Occipital lobe (tissue), 2 donors: ENCODE measurements around the gene RANGAP1. TPM values are rescaled to one million over a fixed set of nuclear protein-coding genes. Genes with fewer than 3 reads are reported as not detected.
"Not testable (repeated sequence)": the region's sequence is repeated elsewhere in the genome, so short reads cannot be mapped to it uniquely, and the experiment has no call there.

Experiments used
- DNase-seq: peaks from one replicate; lab custom pipeline; 2025; lab: John Stamatoyannopoulos, UW
- total RNA-seq: library from RNA; depleted of rRNA; stranded (reverse); fragments of >200 nt; gene quantifications from one replicate; pipeline ENCODE4 v1.2.3, GENCODE V29; 2014

RANGAP1 gene
- total RNA-seq, 1 donor from 2014 or later, result 28.7 TPM

DNA sequence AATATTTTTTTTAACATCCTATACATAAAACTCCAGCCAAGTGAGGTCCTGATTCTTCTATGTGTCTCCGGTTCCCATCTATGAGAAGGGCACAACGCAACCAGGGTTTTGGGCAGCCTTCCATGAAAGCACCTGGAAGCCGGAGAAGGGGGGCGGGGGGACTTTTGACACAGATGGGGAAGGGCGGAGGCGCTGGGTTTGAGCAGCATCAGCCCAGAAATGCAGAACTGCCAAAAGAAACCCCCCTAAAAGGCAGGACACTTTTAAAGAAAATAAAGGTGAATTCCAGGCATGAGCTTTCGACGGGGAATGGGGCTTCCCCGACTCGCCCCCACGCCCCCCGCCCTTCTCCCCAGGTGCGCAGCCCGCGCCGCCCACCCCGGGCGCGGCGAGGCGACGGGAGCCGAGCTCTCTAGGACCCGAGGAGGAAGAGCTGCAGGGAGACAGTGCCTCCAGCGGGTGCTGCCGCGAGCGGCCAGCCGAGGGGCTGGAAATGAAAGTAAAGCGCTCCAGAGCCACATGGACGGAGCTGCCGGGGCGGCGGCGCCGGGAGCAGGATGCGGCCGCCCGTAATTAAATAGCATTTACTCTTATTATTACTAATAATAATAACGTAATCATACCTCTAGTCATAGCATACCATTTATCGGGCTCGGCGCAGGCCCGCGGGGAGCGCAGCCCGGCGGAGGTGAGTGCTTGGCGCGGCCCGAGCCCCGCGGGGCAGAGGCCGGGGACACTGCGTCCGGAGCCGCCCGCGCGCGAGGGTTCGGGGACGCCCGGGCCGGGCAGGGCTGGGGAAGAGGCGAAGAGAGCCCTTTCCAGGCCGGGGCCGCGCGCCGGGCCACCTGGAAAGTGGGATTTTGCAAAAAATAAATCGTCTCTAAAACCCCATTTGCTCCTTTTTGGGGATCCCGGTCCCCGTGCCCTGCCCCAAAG is 15.4 kb upstream of the RANGAP1 start, which contains the start of gene ZC3H7B:
Gene ZC3H7B, plus strand, starts transcription at position 441 of the 936 bp plus-strand sequence. CDS start 19,136 bp downstream, outside the sequence.
- DNase-seq, result peak; percentile 73

- no peak for DNase-seq
Measured at GRCh38 chr22:41300661-41301060, 14.7 kb upstream of the RANGAP1 start.

DNA sequence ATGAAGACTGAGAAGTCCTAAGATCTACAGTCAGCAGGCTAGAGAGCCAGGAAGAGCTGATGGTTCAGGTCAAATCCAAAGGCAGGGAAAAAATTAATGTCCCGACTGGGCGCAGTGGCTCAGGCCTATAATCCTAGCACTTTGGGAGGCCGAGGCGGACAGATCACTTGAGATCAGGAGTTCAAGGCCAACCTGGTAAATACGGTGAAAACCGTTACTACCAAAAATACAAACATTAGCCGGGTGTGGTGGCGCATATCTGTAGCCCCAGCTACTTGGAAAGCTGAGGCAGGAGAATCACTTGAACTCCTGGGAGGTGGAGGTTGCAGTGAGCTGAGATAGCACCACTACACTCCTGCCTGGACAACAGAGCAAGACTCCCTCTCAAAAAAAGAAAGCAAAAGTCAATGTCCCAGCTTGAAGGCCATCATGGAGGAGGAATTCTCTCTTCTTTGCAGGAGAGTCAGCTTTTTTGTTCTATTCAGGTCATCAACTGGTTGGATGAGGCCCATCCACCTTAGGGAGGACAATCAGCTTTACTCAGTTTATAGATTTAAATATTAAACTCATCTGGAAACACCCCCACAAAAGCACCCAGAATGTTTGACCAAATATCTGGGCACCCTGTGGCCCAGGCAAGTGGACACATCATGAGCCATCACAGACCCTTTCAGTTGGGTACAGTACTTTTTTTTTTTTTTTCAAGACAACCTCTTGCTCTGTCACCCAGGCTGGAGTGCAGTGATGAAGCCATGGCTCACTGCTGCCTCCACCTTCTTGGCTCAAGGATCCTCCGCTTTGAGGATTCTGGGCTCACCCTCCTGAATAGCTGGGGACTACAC is 11.1 kb upstream of the RANGAP1 start:
- no peak for DNase-seq

GRCh38 chr22:41294816-41295215 is 8.8 kb upstream of the RANGAP1 start:
- not testable (repeated sequence) for DNase-seq

DNA sequence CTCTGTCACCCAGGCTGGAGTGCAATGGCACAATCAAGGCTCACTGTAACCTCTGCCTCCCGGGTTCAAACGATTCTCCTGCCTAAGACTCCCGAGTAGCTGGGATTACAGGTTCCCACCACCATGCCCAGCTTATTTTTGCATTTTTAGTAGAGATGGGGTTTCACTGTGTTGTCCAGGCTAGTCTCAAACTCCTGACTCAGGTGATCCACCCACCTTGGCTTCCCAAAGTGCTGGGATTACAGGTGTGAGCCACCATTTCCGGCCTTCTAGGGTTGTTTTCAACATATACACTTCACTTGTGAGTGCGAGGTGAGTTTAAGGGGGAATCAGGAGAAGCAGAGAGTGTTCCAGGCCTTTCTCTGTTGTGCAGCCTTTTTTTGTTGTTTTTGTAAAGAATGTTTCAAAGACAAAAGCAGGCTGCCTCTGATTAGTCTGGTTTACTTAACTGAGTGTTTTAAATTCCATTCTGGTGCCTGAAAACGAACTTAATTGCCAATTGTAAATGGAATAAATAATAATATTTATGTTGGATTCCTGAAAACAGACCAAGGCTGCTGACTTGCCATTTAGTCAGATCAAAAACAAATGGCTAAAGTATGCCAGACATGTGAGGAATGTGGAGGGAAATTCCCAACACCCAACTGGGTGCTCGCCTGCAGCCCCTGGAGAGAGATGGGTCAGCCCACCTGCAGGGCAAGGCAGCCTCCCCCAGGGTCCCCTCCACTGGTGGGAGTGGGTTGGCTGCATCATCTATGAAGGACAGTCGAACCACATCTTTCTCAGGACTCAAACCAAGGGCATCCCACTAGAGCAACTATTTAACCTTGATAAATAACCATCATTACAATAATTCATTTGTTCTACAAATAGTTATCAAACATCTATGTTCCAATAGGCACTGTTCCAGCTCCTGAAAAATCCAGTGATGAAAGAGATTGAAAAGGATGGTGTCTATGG is 4.6 kb upstream of the RANGAP1 start:
- DNase-seq, result no peak

DNA sequence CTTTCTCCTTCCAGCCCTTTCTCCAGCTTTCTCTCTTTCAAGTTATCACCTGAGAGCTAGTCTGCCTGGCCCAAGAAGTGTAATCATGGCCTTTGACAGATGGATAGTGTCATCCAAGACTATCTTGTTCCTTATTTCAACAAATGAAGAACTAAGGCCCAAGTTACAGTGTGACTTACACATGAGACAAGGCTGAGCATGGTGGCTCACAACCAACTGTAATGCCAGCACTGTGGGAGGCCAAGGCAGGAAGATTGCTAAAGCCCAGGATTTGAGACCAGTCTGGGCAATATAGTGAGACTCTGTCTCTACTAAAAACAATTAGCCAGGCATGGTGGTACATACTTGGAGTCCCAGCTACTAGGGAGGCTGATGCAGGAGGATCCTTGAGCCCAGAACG is 3.7 kb upstream of the RANGAP1 start:
- no peak for DNase-seq

GRCh38 chr22:41288245-41288946 is 2.4 kb upstream of the RANGAP1 start:
- DNase-seq, result no peak

- no peak for DNase-seq
Measured at GRCh38 chr22:41286639-41287091, 678 bp upstream of the RANGAP1 start.

GRCh38 chr22:41285441-41285819 is 557 bp downstream of the RANGAP1 start:
- peak; percentile 53 for DNase-seq

GRCh38 chr22:41284465-41284864 is 1.5 kb downstream of the RANGAP1 start:
- DNase-seq, result no peak

DNA sequence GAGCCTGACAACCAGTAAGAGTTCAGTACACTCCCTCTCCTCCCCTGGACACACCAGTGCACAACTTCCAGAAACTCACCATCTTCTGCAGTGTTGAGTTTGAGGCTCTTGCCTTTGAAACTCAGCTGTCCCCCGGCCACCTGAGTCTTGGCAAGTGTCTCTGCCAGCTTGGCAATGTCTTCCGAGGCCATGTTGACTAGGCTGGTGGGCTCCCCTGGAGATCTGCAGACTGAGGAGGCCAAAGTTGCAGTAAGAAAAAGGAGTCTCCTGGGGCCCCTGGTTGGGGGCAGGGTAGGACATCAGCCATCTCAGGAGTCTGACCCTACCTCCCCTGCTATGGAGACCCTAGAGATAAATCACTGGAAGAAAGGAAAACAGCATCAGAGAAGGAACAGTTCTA is 5.1 kb downstream of the RANGAP1 start:
- no peak for DNase-seq

DNA sequence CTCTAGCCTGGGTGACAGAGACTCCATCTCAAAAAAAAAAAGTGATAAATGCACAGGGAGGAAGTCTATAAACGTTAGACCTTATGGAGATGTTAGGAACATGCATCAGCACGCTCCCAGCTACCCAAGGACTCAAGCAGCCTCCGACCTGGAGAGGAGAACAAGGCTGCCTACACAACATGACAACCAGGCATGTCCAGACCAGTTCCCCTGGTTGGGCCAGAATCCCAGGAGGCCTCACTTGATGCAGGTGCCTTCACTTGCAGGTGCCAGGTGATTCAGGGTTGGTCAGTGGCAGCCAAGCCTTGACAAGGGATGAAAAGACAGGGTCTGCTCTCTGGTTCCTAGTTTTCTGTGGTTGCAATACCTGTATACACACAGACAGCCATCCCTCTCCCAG is 5.9 kb downstream of the RANGAP1 start:
- DNase-seq, result no peak

GRCh38 chr22:41274856-41275255 is 11.1 kb downstream of the RANGAP1 start:
- peak; percentile 33 for DNase-seq

DNA sequence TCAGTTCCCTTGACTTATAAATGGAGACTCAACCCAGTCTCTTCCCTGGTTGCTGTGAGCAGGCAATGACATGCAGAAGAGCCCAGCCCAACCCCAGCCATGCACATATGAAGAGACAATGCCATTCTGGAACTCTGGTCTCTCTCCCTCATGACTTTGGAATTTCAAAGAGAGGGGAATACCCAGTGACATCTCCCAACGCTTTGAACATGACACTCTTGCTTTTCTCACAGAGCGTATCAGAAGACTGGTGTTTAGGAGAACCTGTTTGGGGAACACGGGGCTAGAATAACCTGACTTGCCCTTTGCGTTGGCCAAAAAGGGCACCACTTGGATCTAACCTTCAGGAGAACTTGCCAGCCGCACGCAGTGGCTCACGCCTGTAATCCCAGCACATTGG is 12.9 kb downstream of the RANGAP1 start:
- no peak for DNase-seq

DNA sequence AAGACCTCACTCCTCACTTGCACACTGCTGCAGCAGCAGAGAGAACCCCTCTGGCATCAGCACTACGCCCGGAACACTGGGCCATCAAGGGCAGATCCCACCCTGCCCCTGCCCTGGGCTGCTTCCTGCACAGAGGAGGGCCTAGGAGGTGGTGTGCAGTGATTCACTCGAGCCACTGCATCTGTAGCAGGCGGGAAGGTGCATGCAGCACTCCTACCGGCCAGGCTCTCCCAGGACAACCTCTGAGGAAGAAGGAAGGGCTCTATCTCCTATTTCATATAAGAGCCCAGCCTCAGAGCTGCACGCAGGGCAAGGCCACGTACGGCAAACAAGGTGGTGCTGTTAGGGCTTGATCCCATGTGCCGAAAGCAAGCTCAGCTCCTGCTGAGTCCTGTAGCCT is 14.2 kb downstream of the RANGAP1 start:
- no peak for DNase-seq

GRCh38 chr22:41267958-41268357 is 18.0 kb downstream of the RANGAP1 start:
- DNase-seq, result no peak

GRCh38 chr22:41264408-41264941 is 21.5 kb downstream of the RANGAP1 start:
- peak; percentile 81 for DNase-seq

DNA sequence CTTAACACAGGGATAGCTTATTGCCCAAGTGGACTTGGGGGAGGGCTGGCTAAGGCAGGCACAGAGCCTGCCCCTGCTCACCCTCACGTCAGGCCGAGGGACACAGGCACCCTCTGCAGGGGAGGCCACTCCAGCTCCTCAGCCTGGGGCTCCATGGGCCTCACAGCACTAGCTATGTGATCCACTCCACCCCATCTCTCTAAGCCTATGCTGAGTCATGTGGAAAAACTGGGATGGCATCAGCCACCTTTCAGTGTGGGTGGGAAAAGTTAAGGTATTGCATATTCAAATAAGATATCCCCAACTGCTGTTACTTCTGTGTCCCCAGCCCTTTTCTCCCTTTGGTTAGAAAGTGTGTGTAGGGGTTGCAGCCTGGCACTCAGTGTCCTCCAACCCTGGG is 22.3 kb downstream of the RANGAP1 start:
- no peak for DNase-seq

DNA sequence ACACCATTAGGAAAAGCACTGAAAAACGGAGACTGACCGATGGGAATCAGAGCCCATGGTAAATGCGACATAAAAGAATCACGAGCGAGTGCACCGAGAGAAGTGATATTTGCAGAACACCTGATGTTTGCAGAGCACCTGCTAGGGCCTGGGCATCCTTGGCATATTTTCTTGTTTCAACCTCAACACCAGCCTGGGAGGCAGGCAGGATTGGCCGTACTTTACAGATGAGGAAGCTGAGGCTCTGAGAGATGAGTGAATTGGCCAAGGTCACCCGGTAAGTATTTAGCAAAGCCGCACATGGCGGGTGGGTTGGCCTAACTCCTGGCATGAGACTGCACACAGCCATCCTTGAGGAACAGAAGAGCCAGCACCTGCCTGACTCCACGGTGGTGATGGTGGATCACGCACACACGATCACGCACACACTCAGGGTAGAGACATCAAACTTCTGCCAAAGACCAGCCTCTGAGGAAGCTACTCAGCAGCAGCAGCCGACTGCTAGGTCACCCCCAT is 23.7 kb downstream of the RANGAP1 start:
- no peak for DNase-seq
